ENCODE results near the gene SNED1.

- TF ChIP-seq POLR2A (conservative IDR thresholded peaks at IDR 0.05) (no peak), FOXP4 (CRISPR knock-in tag; IDR thresholded peaks at IDR 0.05; ENCODE audit: borderline replicate concordance) (no peak), CTCF (IDR thresholded peaks at IDR 0.05 in 2 of 3, conservative IDR thresholded peaks at IDR 0.05 in 1 of 3; ENCODE audit: insufficient read depth in 2 of 3, low read depth in 1 of 3, low read length in 3 of 3) (no peak), CEBPB (tag; IDR thresholded peaks at IDR 0.05) (no peak), CHCHD3 (CRISPR knock-in tag; IDR thresholded peaks at IDR 0.05) (no peak)
These were observed 90.6 kb downstream of the SNED1 start for GRCh38 chr2:241088791-241089732.
